ENCODE measurements around the gene CP. TPM values are rescaled to one million over a fixed set of nuclear protein-coding genes. Genes with fewer than 3 reads are reported as not detected.

CP gene
- total RNA-seq, 4 donors from 2014 or later = 7.2 to 35.8 (median 13.0) TPM

DNA sequence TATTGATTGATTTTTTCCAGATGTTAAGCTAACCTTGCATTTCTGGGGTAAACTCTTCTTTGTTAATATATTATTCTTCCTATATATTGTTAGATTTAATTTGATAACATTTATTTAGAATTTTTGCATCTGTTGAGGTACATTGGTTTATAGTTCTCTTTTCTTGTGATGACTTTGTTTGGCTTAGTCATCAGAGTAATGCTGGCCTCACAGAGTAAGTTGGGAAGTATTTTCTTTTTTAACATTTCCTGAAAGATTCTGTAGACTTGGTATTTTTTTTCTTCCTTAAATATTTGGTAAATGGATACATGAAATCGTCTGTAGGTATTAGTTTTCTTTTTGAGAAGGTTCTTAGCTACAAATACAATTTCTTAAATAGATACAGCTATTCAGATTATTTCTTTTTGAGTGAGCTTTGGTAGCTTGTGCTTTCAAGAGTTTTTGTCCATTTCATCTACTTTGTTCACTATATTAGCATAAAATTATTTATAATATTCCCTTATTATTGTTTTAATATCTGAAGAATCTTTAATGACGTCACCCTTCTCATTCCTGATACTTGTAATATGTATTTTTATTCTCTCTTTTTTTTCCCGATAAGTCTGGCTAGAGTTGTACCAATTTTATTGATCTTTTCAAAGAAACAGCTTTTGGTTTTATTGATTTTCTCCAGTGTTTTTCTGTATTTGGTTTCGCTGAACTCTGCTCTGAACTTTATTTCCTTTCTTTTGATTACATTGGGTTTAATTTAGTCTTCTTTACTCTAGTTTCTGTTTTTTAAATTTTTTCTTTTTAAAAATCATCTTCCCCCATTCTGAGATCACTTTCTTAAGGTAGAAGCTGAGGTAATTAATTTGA, 98.7 kb downstream of the CP start:
- no peak for DNase-seq (ENCODE audit: low spot score in 2 of 2)
- 84 to 88% methylated on average over 4 of the region's 4 CpGs for WGBS, 2 donors
- H3K4me3 ChIP-seq (ENCODE audit: low read depth, poor library complexity, severe bottlenecking) = no peak overlapping the region
- intact Hi-C loops (cut with DNase I; ENCODE audit: low total_unique reads) = no loop called here
- TF ChIP-seq, protein P1, sequence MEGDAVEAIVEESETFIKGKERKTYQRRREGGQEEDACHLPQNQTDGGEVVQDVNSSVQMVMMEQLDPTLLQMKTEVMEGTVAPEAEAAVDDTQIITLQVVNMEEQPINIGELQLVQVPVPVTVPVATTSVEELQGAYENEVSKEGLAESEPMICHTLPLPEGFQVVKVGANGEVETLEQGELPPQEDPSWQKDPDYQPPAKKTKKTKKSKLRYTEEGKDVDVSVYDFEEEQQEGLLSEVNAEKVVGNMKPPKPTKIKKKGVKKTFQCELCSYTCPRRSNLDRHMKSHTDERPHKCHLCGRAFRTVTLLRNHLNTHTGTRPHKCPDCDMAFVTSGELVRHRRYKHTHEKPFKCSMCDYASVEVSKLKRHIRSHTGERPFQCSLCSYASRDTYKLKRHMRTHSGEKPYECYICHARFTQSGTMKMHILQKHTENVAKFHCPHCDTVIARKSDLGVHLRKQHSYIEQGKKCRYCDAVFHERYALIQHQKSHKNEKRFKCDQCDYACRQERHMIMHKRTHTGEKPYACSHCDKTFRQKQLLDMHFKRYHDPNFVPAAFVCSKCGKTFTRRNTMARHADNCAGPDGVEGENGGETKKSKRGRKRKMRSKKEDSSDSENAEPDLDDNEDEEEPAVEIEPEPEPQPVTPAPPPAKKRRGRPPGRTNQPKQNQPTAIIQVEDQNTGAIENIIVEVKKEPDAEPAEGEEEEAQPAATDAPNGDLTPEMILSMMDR (IDR thresholded peaks at IDR 0.05) = no peak
- TF ChIP-seq POLR2A (IDR thresholded peaks at IDR 0.05) = no peak

Other genes starting within 250 kb of the CP start
- 10 to 100 TPM in 1 of 4 donors, 1 to 10 TPM in 3; 6.7 to 12.3 (median 7.5) TPM for gene GYG1, start 230.3 kb downstream of the CP start, total RNA-seq
- 1 to 10 TPM; 3.3 to 7.7 (median 5.7) TPM for gene HLTF, start 135.3 kb downstream of the CP start, total RNA-seq
- 10 to 100 TPM in 1 of 4 donors, 1 to 10 TPM in 3; 5.7 to 11.3 (median 8.2) TPM for gene HPS3, start 92.2 kb downstream of the CP start, total RNA-seq
- 1 to 10 TPM; 1.3 to 4.9 (median 3.0) TPM for gene TM4SF18, start 111.8 kb upstream of the CP start, total RNA-seq
- 100 to 1,000 TPM in 1 of 4 donors, 10 to 100 TPM in 3; 24.5 to 131 (median 51.0) TPM for gene TM4SF1, start 155.8 kb upstream of the CP start, total RNA-seq

All from lower leg skin (tissue), 4 donors.